ENCODE measurements around the gene ANXA3.
"Not testable (repeated sequence)": the region's sequence is repeated elsewhere in the genome, so short reads cannot be mapped to it uniquely, and the experiment has no call there.

Gene ANXA3

DNA sequence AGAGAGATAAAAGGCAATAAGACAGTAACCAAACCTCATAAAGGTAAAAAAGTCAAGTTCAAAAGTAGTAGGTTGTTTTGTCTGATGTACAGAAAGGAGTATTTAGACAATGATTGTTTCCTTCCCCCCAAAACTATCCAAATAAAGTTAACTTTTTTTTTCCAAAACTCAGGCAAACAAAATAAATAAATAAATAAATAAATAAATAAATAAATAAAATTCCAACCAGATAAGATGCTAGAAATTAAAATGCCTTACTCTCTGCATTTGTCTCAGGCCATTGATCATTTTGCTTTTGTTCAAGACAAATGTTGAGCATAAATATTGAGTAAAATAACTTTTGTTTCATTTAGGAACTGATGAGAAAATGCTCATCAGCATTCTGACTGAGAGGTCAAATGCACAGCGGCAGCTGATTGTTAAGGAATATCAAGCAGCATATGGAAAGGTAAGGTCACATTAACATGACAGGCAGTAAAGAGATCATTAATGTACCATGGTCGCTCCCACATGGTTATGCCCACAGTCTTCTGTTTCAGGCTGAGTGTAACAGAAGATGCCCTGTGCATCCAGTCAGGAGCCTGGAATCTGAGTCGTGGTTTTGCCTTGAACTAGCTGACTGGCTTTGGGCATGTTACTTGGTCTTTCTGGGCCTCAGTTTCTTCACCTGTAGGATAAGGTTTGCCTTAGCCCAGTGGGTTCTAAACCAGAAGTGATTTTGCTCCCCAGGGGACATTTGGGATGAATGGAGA is 27.3 kb downstream of the ANXA3 start:
- DNase-seq = no peak

DNA sequence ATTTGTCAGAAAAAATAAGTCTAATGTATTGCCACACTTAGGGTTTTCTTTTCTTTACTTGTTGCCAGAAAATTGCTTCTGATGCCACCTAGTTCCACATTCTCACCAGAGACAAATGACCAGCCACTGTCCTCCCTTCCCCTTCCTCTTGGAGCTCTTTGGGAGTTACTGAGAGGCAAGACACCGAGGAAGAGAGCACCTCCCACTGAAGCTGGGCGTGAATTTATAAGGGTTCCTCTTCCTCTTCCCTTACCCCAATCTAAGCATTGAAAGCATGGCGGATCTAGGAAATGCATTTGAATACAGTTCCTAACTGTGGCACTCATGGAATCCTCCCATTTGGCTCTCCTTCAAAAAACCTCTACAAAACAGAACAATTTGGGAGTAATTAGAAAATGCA is 30.0 kb downstream of the ANXA3 start:
- no peak for DNase-seq

DNA sequence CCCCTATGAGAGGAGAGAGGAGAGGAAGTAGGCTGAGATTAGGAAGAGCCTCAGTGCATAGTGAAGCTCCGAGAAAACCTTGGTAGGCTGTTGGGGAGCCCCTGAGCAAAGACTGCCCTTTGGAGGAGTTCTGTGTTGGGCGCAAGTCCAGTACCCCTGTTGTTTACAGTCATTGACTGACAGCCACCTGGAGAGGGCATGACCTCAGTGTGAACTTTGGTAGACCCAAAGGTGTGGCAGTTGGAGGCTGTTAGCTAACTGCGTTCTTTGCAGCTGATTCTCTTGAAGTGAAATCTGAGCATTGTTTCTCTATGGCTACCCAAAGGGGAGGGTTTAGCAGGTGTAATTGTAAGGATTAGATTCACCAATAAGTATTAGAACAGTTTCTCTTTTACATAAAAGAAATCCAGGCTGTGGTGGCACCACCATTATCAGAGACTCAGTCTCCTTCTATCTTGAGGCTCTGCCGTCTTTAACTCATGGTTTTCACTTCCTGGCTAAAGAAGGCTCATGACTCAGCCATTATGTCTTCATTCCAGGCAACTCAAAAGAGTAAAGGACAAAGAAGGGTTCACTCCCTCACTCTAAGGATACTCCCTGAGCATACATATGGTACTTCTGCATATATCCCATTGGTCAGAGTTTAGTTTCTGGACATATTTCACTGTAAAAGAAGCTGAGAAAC is 33.4 kb downstream of the ANXA3 start:
- no peak for DNase-seq

DNA sequence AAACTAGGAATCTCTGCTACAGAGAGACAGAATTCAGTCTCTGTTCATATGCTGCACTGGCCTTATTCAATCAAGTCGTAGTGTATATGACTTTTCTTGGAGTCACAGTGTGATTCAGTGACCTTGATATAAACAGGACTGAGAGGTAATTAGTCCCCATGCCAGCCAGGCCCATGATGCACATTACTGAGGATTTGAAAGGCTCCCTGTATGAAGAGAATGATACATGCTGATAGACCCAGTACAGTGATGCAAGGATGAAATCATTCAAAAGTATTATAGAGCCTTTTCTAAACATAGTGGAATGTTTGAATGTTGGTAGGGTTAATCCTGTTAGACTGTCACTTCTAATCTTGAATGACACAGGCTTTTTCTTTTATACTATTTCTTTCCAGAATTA is 34.1 kb downstream of the ANXA3 start:
- no peak for DNase-seq

DNA sequence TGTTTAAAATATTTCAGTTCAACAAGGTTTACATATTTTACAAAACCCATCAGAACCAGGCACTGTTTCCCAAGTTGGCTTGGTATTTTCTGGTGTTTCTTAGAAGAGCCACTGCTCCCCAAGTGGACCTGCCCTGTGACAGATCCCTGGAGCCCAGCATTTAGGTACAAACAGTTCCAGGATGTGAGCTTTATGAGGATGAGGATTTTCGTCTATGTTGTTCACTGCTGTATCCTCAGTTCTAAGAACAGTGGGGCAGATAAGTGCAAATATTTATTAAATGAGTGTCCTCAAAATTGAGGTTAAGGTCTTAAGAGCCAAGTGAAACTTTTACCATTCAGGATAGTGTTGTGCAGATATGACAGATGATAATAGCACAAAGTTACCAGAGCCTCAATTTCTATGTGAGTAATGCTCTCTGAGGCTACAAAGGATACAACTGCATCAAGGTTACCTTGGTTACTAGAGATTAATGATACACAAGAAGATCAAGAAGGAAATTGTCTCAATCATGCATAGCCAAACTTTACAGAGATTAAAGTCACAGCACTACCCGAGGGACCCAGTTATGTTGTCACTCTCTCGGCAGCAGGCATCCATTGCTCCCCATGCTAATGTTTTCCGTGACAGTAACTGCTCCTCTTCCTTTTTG is 37.5 kb downstream of the ANXA3 start:
- DNase-seq = no peak

DNA sequence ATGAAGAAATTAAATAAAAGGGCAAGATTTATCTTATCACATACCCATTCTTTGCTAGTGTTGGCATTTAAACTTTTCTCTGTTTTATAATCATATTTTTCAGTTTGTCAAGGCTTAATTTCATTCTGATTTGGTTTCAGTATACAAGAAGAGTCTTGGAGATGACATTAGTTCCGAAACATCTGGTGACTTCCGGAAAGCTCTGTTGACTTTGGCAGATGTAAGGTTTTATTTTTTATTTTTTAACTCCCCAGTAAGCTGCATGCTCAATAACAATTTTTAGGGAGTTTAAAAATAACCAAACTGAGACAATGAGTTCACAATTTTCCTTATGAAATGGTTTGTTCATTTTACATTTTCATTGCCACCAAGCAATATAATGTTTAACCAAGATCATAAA is 39.8 kb downstream of the ANXA3 start:
- DNase-seq = no peak

DNA sequence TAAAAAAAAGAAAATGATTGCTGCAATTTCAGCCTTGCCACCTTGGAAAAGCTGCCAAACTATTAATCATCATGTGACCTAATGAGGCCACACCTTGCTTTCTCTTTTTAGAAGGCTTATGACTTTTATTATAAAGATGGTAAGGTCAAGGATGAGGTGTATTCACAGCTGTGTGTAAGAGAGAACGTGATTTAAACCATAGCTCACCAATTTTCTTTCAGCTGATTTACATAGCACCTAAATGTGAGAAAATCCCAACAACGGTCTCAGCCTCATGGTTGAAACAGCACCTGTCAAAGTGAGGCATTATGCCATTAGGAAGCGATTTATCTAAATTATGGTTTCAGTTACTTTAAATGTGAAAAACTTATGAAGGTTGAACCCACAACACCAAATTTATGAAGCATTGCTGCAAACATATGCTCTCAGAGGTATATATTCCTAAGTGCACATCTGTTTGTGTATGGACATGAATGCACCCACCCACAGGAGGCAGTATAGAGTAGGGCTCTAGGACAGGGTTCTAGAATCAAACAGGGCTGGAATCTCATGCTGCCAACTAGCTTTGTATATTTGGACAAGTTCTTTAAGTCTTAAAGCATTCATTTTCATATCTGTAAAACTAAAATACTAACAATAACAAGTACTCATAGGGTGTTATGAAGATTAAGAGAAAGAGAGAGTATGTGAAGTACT is 40.7 kb downstream of the ANXA3 start:
- DNase-seq = no peak

DNA sequence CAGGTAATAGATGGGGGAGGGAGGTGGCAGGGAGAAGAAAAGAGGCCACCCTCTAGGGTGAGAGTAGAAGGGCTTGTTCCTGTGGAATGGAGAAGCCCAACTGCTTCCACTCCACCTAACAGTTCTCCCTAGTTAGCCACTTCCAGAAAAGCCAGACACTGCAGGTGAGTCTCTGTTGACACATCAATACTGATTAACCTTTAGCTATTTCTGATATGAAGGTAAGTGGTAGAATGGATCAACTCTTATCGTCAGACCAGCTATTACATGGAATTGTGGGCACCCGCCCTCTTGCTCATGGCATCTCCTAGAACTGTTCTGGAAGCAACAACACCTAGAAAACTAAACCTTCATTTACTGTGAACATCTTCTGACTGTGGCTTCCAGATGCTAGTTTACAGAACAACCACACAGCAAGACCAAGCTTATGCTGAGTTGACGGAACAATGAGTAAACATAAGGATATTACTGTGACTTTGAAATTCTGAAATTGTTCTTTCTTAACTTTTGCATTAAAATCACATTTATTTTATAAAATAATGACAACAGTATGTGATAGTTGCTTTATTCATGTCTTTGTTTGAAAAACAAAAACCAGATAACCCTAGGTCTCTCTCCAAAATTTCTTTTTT is 44.7 kb downstream of the ANXA3 start:
- no peak for DNase-seq

DNA sequence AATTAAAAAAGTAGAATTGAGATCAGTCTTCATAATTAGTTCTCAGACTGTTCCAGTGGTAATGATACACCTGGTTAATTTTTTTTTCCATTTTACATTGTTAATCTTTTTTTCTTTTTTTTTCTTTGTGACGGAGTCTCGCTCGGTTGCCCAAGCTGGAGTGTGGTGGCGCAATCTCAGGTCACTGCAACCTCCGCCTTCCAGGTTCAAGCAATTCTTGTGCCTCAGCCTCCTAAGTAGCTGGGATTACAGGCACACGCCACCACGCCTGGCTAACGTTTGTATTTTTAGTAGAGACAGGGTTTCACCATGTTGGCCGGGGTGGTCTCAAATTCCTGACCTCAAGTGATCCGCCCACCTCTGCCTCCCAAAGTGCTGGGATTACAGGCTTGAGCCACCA is 46.9 kb downstream of the ANXA3 start:
- not testable (repeated sequence) for DNase-seq

DNA sequence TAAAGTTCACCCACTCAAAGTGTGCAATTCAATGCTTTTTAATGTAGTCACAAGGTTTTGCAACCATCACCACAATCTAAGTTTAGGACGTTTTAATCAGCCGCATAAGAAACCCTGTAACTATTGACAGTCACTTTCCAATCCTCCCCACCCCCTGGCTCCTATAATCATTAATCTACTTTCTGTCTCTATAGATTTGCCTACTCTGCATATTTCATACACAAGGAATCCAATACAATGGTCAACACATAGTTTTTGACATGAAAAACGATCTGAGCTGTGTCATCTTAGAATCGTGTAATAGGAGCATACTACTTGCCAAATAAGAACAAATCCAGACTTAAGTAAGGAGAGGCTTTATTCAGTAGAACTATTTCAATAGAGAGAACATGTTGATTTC is 47.6 kb downstream of the ANXA3 start:
- DNase-seq = no peak

DNA sequence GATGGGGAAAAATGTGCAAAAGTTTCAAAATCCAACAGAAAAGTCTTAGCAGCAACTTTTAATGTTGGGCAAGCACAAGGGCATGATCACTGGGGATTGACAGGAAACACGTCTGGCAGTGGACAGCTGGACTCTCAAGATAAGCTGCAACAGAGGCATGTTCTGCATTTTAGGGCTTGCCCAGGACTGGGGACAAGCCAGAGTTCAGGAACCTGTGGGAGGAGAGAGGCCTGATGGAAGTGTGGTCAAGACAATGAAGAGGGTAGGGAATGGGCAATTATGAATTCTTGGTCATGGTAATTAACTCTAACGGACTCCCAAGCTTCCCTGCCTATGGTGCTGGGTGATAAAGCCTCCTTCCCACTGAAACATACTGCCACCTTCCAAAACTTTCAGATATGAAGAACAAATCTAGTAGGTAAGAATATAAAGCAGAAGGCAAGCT is 48.4 kb downstream of the ANXA3 start:
- DNase-seq = no peak

DNA sequence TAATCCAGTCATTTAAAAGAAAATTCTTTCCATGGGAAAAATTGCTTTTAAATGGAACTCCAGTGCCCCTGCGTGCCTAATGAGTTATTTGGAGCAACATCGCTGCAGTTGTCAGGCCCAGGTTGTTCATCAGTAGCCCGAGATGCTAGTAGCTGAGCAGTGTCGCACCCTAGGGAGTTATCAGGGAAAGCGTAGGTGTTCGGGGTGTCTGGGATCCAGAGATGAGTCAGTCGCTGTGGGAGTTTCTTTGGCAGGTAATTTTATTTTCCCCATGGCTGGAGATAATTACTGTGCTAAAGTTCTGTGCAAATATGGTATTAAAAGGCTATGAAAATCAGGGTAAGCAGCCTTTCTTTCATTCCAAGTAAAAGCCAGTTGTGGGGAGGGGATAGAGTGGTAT is 49.4 kb downstream of the ANXA3 start:
- no peak for DNase-seq

DNA sequence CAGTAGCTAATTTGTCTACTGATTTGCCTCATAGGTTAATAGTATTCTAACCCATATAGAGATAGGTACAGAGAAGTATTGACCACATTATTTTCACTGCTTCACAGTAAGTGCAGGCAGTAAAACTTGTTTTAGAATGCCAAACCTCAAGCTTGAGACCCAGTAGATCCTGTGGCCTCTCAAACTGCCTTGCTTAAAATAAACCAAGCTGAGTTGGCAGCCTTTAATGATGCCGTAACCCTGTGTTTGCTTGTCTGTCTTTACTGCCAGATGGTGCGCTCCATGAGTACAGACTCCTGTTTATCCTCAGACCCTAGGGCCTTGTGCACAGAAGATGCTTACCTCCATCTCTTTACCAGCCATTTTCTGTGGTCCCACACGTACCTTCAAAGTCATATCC is 50.8 kb downstream of the ANXA3 start:
- DNase-seq = no peak

DNA sequence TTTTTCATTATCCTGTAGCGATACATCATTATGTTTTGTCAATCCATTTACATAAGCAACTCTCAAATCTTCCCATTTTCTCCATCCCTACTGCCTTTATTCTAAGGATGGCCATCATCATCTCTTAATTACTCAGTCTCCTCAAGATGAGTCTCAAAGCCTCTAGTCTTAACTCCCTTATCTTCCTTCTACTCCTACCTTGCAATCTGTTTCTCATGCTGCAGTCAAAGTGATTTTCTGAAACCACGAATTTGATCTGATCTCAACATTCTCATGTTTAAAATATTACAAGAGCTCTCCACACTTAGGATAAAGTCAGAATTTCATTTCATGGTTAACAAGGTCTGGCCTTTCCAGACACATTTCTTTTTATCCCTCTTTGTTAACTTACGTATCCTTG is 51.8 kb downstream of the ANXA3 start:
- no peak for DNase-seq

DNA sequence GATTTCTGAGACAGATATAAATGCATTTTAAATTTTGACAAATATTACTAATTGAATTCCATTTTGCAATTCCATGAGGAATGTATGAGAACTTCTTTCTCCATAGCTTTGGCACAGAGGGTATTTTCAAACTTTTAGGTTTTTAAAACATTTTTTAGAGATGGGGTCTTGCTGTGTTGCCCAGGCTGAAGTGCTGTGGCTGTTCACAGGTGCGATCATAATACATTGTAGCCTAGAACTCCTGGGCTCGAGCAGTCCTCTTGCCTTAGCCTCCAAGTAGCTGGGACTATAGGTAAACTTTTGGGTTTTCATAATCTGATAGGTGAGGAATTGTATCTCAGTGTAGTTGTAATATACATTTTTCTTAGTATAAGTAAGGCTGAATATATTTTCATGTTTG is 53.4 kb downstream of the ANXA3 start:
- no peak for DNase-seq

DNA sequence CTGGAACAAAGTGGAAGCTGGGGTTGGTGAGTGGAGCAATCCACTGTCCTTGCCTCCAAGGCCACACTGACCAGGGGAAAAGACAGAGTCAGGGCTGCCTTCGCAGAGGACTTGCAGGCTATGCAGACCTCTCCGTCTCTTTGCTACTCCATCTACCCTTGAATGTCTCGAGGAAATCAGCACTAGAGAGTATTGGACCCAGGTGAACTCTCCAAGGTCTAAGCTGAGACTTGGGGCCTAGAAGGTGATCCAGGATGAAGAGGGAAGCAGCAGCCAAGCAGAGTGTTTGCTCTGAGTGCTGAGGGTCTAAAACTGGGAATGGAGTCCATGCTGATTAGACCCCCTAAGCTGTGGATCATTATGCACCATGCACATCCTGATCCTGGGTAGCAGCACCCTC is 54.5 kb downstream of the ANXA3 start:
- no peak for DNase-seq

DNA sequence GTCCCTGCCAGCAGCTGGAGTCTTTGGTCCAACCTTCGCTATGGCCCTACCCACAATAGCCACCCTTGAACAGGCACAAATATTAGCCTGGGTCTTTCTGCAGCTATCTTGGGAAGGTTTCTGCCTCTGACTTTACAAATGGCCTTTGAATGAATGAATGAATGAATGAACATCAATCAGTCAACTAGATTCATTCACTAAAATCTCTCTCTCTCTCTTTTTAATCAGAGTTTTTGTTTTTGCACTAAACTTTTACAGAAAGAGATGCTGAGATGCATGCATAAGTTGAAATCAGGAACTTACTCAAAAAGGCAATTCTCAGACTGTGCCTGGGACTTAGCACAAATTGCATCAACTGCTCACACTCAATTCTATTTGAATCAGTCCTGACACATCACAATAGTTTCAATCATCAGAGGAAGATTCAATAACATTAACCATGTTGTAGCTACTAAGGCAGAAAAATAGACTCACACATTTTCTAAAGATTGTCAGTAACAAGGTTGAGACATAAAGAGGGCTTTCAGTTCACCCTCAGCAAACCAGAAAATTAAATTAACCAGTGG is 55.0 kb downstream of the ANXA3 start:
- DNase-seq = no peak

DNA sequence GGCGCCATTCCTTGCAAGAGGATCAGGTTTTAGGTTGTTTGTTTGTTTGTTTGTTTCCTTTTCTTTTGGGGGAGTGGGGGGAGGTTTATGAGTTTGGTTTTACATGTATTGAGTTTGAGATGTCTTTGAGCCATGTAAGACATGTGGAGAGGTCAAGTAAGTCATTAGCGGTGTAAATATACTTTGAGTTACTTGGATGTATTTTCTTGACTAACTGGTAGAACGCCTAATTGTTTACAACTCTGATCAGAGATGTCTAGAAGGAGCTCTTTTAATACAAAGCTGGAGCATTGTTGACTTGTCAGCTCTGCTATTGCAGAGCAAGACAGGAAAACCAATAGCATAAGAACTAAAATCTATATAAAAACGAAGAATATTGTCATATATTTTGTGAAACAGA is 57.1 kb downstream of the ANXA3 start:
- no peak for DNase-seq

DNA sequence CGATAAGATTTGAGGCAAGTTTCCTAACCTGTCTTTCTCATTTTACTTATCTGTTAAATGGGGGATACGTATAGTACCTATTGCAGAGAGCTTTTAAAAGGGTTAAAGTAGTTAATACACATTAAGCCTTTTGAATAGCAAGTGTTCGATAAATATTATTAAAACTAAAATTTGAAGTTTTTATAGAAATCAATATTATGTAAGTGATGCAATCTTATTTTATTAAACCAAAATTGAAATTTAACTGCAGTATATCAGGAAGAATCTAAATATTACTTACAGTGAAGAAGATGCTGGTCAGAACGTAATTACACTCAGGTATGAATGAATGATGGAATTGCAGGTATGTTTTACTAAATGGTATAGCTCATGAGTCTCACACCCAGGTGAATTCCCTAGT is 58.0 kb downstream of the ANXA3 start:
- no peak for DNase-seq

DNA sequence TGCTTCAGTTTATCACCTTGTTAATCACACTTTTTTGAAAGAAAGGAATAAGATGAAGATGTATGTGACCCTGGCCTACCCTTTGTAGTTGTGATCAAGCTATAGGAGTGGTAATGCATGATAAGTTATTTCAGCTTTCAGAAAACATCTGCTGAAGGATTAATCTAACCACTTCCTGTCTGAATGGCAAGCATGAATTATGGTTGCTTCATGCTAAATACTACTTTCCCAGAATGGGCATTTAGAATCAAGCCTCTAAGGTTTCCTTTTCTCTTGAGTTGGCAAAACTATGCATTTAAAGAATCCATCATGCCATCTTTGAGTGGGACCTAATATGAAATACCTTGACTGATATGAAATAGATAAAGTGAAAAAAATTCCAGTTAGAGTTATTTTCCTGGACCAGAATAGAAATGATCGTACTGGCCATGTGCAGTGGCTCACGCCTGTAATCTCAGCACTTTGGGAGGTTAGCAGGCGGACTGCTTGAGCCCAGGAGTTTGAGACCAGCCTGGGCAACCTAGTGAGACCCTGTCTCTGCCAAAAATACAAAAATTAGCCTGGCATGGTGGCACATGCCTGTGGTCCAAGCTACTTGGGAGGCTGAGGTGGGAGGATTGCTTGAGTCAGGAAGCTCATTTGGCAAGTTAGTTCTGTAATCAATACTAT is 59.1 kb downstream of the ANXA3 start:
- DNase-seq = no peak

DNA sequence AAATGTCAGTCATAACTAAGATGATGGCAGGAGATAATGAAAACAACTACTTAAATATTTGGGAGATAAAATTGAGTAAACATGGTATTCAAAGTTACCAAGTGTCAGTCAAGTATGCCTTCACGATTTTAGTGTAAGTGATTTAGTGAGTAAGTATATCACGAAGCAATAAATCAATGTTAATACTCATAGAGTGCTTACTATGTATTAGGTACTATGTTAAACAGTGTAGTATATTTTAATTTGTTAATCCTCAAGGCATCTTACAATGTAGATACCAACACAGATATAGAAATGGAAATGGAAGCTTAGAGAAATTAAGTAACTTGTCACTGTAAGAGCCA is 59.6 kb downstream of the ANXA3 start:
- no peak for DNase-seq
